SW 1271 (cell line): ENCODE measurements around the gene PGAM5.
"Not testable (repeated sequence)": the region's sequence is repeated elsewhere in the genome, so short reads cannot be mapped to it uniquely, and the experiment has no call there.

Experiments
- DNase-seq, 2 experiments: peaks; one replicate each; lab custom pipeline; 2025; lab: John Stamatoyannopoulos, UW

PGAM5 gene

DNA sequence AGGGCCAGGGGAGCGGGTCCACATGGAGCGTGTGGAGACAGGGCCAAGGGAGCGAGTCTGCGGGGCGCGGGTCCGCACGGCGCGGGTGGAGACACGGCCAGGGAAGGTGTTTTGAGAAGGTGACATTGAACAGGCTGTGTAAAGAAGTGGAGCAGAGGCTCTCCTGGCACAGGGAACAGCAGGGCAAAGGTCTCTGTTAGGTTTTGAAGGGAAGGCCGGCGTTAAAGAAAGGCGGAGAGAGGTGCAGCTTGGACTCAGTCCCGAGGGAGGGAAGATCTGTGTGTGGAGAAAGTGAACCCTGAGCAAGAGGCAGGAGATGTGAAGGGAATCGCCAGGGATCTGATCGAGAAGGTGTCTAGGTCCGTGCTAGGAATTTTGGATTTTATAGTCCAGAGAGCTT, 21.4 kb upstream of the PGAM5 start:
- no peak for DNase-seq

DNA sequence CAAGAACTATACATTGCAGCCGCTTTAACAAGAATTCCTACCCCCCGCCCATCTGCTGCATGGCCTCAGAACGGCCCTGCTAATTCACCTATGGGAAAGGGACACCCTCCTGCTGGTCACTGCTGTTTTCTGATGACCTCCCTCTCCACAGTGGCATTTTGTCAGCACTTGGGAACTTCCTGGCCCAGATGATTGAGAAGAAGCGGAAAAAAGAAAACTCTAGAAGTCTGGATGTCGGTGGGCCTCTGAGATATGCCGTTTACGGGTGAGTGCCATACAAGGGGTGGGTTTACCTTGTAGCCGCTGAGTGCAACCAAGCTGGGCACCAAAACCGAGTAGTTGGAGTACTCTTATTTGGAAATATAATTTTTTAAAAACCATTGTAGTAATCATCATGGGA, 20.5 kb upstream of the PGAM5 start:
- DNase-seq = no peak

DNA sequence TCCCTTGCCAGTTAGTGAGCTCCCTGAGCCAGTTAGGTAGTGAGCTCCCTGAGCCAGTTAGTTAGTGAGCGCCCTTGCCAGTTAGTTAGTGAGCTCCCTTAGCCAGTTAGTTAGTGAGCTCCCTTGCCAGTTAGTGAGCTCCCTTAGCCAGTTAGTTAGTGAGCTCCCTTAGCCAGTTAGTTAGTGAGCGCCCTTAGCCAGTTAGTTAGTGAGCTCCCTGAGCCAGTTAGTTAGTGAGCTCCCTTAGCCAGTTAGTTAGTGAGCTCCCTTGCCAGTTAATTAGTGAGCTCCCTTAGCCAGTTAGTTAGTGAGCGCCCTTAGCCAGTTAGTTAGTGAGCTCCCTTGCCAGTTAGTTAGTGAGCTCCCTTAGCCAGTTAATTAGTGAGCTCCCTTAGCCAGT, 18.6 kb upstream of the PGAM5 start:
- DNase-seq = not testable (repeated sequence)

DNA sequence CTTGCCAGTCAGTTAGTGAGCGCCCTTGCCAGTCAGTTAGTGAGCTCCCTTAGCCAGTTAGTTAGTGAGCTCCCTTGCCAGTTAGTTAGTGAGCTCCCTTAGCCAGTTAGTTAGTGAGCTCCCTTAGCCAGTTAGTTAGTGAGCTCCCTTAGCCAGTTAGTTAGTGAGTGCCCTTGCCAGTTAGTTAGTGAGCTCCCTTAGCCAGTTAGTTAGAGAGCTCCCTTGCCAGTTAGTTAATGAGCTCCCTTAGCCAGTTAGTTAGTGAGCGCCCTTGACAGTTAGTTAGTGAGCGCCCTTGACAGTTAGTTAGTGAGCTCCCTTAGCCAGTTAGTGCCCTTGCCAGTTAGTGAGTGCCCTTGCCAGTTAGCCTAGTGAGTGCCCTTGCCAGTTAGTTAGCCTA, 15.8 kb upstream of the PGAM5 start:
- not testable (repeated sequence) for DNase-seq

DNA sequence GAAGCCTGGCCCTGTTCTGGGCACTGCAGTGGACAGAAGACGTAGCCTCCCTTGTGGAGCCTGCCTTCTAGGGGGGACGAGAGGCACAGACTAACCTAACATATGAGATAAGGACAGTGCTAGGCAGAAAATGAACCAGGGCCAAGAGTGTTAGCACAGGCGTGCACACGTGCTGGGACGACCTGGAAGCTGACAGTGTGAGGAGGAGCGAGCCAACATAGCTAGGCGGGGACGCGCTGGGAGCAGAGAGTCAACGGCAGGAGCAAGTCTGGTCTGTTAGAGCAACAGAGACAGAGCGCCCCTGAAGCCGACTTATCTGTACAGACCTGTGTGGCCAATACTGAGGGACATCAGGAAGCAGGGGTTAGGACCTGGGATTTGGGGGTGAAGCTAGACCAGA, 15.2 kb upstream of the PGAM5 start:
- DNase-seq = no peak

GRCh38 chr12:132698341-132698740, 12.3 kb upstream of the PGAM5 start:
- DNase-seq = no peak

DNA sequence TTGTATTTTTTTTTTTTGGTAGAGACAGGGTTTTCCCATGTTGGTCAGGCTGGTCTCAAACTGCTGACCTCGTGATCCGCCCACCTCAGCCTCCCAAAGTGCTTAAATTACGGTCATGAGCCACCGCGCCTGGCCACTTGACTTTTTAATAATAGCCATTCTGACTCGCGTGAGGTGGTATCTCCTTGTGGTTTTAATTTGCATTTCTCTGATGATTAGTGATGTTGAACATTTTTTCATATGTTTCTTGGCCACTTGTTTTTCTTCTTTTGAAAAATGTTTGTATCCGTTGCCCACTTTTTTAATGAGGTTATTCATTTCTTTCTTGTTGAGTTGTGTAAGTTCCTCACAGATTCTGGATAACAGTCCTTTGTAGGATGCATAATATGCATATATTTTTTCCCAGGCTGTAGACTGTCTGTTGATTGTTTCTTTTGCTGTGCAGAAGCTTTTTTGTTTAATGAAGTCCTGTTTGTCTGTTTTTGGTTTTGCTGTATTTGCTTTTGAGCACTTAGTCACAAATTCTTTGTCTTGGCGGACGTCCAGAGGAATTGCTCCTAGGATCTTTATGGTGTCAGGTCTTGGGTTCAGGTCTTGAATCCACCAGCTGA, 10.3 kb upstream of the PGAM5 start:
- DNase-seq = no peak

DNA sequence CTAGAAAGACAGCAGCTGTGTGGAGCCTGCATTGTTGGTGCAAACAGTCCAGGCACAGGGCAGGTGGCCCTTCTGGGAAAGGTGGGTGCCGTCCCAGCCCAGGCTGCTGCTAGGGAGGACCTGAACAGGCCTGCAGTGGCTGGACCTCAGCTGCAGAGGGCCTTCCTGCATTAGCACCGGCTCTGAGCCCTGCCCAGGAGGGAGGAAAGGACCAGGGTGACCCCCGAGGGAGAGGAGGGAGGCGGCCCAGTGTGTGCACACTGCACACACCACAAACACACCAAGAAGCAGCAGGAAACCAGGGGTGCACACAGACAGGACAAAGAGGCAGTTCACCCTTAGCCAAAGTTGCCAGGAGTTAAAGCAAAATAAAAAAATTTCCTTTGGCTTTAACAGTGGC, 8.0 kb upstream of the PGAM5 start:
- no peak for DNase-seq

- DNase-seq = no peak
These were observed 7.0 kb upstream of the PGAM5 start for GRCh38 chr12:132703641-132704040.

GRCh38 chr12:132707241-132707640, 3.4 kb upstream of the PGAM5 start:
- no peak for DNase-seq

GRCh38 chr12:132708150-132708549, 2.5 kb upstream of the PGAM5 start:
- no peak for DNase-seq

GRCh38 chr12:132710043-132710404, 618 bp upstream of the PGAM5 start:
- DNase-seq = no peak

GRCh38 chr12:132711080-132711843, 620 bp downstream of the PGAM5 start:
- no peak for DNase-seq

DNA sequence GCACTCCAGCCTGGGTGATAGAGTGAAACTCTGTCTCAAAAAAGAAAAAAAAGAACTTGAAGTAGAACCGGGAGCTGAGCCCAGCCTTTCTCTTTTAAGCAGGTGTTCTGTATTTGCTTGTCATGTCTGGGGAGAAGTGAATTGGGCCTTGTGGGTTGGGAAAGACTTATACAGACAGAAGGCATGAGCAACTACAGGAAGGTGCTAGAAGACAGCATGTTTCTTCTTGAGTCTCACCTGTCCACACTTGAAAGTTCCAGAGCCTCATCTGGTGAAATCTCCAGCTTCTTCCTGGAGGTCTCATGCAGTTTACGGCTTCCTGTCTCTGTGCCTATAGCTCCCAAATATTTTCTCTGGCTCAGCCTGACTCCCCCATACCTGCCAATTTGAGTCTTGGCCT, 2.5 kb downstream of the PGAM5 start:
- DNase-seq = no peak

DNA sequence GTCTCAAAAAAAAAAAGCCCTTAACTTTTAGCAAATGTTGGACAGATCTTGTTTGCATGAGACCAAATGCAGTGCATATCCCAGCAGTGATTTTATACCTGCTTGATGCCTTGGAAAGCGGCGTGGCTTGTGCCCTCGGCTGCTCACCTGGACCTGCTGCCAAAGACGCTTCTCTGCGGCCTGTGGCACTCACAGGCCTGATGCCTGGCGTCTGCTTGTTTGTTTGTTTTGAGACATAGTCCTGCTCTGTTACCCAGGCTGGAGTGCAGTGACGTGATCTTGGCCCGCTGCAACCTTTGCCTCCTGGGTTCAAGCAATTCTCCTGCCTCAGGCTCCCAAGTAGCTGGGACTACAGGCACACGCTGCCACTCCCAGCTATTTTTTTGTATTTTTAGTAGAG, 5.2 kb downstream of the PGAM5 start:
- DNase-seq = no peak

DNA sequence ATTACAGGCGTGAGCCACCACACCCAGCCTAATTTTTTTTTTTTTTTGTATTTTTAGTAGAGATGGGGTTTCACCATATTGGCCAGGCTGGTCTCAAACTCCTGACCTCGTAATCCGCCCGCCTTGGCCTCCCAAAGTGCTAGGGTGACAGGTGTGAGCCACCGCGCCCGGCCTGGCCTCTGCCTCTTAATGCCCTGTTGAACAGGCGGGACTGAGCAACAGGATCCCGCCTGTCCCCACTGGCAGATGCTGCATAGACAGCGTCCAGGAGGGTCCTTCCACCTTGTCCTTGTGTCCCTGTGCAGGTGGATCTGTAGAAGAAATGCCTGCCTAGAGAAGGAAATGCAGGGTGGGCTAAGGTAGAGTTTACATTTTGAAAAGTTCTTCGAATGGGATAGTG, 5.7 kb downstream of the PGAM5 start:
- DNase-seq = no peak

DNA sequence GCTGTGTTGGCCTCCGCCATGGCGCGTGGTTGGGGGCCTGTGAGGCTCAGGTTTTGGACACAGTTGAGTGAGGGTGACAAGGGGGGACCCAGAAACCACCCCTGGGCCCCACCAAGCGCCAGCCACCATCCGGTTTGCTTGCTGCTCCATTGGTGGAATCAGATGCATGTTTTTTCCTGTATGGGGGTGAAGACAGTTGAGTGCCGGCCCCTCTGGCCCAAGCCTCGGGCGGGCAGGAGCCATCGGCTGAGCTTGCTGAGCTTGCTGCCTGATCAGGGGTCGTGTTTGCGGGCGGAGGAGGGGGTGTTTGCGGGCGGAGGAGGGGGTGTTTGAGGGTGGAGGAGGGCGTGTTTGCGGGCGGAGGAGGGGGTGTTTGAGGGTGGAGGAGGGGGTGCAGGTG, 6.4 kb downstream of the PGAM5 start:
- no peak for DNase-seq

GRCh38 chr12:132717531-132718387, 7.1 kb downstream of the PGAM5 start:
- no peak for DNase-seq

GRCh38 chr12:132718644-132719043, 8.0 kb downstream of the PGAM5 start:
- no peak for DNase-seq

DNA sequence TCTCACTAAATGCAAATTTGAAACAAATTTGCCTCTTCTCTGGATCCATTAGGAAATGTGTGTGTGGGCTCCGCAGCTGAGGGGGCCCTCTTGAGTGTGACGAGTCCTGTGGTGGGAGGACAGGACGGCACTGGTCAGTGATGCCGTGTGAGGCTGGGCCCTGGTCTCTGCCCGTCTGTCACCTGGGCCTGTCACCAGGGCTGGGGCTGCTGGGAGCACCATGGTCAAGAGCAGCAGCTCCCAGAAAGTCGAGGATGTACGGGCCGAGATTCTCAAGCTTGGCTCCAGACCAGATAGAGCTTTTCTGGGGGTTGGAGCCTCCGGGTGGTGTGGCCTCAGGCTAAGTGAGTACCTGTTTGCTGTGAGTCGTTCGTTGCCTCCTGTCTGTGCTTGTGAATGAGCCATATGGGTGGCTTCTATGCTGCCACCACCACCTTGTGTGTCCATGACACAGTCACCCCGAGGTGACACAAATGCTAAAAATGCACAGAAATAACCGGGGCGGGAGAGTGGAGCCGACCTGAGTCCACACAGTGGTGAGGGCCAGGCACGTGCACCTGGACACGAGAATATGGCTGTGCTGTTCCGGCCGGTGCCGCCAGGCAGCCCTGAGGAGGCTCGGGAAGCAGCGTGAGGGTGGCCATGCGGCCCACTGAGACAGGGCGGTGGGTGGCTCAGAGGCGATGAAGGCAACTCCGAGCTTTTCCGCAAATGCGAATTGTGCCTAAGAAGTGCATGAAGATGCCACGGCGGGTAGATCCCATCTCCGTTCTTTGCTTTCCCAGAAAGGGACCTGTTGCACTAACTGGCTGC, 8.7 kb downstream of the PGAM5 start:
- no peak for DNase-seq

DNA sequence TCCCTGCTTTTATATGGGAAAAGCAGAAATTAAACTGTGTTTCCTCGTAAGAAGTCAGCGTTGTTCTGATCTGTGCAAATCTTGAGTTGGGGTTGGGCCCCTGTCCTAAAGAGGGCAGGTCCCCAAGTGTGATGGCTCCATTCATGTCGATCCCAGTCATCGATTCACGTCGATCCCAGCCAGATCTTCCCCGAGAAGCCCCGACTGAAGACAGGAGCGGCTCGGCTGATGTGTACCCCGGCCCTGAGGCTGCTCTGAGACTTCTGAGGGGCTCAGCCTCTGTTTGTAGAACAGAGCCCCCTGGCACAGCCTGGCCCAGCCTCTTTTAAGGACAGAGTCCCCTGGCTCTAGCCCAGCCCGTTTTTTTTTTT, 9.3 kb downstream of the PGAM5 start:
- DNase-seq = no peak

DNA sequence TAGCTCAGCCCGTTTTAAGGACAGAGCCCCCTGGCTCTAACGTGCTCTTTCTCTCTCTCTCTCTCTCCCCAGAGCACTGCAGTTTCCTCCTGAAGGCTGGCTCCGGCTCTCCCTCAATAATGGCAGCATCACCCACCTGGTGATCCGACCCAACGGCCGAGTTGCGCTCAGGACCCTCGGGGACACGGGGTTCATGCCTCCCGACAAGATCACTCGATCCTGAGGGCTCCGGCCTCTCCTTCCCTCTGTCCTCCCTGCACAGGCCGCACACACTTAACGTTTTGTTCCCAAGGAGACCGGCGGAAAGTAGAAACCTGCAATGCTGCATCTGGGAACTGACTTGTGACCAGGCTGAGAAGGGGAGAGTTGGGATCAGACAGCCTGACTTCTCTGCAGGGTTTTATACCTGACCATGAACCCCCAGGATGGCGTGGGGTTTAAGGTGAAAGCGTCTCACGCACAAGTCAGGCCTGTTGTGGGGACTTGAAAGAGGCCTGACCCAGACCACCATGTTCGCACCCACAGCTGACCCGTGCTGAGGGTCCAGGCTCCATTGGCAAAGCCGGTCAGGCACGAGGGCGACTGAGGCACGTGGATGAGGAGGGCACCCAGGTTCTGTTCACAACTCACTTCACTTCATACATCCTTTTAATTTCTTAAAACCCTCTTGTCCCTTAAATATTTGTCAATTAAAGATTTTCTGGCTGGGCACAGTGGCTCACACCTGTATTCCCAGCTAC, 10.1 kb downstream of the PGAM5 start:
- no peak for DNase-seq
